HG02981 (cell line): ENCODE results near the gene SPIB.
A peak's percentile ranks its signal among the peaks of the same experiment; 100 is the strongest.
"Not testable (repeated sequence)": the region's sequence is repeated elsewhere in the genome, so short reads cannot be mapped to it uniquely, and the experiment has no call there.

ENCODE experiments used
- ATAC-seq: cut with Tn5 transposase; IDR thresholded peaks from one replicate; pipeline ENCODE4 v1.9.1; 2021; ENCODE audit warnings: mild to moderate bottlenecking, moderate library complexity; ENCODE audit not compliant: unreplicated experiment

The SPIB gene

DNA sequence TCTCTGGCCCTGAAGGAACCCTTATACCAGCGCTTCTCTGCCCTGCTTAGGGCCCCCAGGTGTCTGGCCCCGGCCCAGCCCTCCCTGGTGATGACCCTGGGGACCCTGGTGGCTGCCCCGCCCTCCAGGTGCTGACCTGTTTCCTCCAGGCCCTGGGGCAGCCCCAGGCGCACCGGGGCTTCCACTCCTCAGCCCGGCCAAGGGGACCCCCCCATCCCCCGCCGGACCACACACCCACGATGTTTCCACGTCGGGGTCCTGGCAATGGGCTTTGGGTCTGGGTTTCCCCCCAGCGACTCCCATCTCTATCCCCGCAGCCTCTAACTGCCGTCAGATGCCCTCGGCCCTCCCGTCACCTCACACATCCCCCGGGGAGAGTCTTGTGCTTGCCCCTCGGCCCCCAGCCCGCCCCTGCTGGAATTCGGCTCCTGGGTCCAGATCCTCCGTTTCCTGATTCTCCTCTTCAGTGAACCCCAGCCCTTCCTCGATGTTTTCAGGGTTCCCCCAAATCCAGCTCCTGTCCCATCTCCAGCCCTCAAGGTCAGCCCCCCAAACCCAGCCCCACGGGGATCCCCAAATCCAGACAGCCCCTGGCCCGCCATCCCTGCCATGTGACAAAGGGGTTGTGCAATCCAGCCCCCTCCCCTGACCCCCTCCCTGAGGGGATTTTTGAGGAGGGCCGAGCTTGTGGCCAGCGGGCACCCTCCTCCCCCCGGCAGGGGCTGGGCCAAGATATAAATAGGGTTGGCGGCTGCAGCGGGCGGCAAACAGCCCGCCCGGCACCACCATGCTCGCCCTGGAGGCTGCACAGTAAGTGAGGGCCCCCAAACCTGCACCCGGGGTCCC, at the start of gene SPIB:
Gene SPIB (plus strand): TSS at position 763 of the 846 bp plus-strand sequence. CDS start 25 bp downstream, at position 788.
- no peak for ATAC-seq

DNA sequence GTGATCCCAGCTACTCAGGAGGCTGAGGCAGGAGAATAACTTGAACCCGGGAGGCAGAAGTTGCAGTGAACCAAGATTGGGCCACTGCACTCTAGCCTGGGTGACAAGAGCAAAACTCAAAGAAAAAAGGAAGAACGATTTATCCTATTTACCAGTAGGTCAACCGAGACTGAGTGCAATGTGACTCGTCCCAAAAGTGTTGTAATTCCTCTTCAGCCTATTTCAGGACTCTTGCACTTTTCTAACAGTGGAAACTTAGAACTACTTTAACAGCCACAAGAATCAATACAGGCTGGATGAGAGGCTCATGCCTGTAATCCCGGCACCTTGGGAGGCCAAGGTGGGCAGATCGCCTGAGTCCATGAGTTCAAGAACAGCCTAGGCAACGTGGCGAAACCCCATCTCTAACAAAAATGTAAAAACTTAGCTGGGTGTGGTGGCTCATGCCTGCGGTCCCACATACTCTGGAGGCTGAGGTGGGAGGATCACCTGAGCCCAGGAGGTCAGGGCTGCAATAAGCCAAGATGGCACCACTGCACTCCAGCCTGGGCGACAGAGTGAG, 46.7 kb upstream of the SPIB start:
- ATAC-seq = no peak

- peak; percentile 75 for ATAC-seq
Observed at GRCh38 chr19:50376166-50377050, 42.3 kb upstream of the SPIB start, which contains the start of gene NR1H2. TSS of gene NR1H2 (plus strand) at chr19:50376457. CDS start at chr19:50377606, 1,149 bp downstream.

GRCh38 chr19:50377051-50377461, 41.7 kb upstream of the SPIB start:
- peak; percentile 22 for ATAC-seq

- ATAC-seq = no peak
Observed at GRCh38 chr19:50377517-50377916, 41.2 kb upstream of the SPIB start.

DNA sequence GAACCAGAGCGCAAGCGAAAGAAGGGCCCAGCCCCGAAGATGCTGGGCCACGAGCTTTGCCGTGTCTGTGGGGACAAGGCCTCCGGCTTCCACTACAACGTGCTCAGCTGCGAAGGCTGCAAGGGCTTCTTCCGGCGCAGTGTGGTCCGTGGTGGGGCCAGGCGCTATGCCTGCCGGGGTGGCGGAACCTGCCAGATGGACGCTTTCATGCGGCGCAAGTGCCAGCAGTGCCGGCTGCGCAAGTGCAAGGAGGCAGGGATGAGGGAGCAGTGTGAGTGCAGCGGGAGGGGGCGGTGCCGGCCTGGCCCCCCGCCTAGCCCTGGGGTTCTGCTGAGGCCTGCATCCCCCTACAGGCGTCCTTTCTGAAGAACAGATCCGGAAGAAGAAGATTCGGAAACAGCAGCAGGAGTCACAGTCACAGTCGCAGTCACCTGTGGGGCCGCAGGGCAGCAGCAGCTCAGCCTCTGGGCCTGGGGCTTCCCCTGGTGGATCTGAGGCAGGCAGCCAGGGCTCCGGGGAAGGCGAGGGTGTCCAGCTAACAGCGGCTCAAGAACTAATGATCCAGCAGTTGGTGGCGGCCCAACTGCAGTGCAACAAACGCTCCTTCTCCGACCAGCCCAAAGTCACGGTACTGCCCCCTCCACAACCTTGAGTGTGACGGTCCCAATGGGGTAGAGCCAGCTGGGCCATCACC, 40.4 kb upstream of the SPIB start:
- ATAC-seq = no peak

DNA sequence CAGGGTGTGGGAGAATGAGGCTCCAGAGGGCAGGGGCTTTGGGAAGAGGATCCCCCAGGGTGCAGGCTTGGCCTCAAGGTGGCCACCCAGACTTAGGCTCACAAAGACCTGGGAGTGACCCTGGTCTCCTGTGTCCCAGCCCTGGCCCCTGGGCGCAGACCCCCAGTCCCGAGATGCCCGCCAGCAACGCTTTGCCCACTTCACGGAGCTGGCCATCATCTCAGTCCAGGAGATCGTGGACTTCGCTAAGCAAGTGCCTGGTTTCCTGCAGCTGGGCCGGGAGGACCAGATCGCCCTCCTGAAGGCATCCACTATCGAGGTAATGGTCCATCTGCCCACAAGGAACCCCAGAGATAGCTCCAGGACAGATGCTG, 39.9 kb upstream of the SPIB start:
- no peak for ATAC-seq

DNA sequence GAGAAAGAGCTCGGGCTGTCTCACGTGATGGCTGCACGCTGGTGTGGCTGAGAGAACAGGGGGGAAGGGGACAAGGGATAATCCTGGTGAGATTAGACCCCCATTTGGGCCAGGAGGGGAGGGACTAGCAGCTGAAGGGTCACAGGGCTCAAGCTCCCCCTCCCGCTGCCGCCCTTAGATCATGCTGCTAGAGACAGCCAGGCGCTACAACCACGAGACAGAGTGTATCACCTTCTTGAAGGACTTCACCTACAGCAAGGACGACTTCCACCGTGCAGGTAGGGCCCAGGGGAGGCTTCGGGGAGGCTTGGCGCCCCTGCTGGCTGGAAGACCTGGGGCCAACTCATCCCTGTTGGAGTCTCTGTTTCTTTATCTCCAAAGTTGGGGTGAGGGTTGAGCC, 39.1 kb upstream of the SPIB start:
- no peak for ATAC-seq

- no peak for ATAC-seq
Observed at GRCh38 chr19:50380137-50380536, 38.6 kb upstream of the SPIB start.

DNA sequence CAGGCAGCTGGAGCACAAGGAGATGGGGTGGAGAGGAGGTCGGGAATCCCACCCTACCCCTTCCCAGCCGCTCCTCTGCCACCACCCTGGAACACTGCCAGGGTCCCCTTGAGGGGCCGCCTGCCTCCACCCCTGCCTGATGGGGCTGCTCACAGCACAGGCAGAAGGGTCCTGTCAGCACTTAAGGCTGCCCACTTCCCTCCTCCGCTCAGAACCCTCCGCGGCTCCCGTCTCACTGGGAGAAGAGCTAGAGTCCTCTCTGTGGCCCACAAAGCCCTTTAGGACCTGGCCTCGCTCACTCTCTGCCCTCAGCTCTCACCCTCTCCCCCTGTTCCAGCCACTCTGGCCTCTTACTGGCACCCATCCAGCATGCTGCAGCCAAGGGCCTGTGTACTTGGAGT, 38.0 kb upstream of the SPIB start:
- no peak for ATAC-seq

GRCh38 chr19:50381881-50382729, 36.6 kb upstream of the SPIB start:
- ATAC-seq = no peak

DNA sequence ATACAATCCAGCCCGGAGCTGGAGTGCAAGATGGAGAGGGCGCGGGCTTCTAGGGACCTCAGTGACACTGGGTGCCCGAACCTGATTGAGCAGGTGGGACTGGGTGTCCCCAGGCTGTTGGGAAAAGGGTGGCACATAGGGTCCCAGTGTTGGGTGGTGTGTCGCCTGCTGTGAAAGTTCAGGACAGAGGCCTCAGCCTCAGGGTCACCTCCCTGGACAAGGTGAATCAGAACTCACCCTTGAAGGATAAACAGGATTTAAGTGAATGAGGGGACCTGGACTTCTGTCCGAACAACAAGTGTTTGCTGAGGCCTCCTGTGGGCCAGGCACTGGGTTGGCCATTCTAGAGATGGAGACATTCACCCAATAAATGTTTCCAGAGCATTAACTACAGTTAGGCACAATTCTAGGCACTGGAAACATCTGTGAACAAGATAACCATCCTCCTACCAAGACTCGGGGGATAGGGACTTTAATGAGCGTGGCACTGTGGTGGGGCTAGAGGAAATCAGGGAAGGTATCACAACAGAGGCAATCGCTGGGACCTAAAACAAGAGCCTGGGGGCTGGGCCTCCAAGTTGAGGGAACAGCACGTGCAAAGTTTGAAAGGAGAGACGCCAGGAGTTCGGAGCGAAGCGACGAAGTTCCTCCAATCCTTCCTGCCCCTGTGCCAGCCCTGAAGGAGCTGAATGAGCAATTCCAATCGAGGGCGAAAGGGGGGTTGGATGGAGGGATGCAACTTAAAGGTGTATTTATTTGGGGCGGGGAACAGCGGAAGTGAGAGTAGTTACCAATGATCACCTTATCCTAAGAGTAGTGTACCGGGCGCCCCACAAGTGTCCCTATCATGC, 35.5 kb upstream of the SPIB start:
- ATAC-seq = no peak

DNA sequence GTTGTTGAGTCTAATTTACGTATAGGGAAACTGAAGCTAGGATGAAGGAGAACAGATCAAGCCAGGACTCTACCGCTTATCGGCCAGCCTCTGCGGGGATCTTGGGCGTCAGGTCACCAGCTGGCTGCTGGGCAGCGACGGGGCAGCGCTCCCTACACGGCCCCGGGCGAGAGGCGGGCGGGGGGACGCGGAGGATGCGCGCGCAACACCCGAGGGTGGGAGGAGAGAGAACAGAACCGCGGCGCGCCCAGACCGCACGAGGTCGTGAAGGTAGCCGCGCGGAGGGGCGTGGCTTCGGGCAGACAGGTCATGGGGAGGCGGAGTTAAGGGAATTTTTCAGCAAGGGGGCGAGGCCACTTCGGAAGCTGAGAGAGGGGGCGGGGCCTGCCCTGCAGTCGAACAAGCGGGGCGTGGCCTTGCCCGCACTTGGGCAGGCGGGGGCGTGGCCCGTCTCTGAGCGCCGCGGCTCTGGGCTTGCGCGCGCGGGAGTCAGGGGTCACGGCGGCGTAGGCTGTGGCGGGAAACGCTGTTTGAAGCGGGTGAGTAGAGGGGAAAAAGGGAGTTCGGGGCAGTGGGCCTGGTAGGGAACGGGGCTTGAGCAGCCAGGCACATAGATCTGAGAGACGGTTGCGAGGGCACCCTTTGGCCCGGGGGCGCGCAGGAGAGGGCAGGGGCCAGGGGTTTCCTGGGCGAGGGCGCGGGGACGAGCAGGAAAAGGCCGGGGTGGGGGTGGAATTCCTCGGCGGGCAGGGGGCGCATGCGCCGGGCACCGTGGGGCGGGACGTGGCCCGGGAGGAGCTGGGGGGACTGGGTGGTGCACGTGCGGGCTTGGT, 34.7 kb upstream of the SPIB start, which contains the start of gene POLD1:
Gene POLD1 (plus strand): TSS at position 496 of the 833 bp plus-strand sequence. CDS start 14,505 bp downstream, outside the sequence.
- ATAC-seq = peak; percentile 82

DNA sequence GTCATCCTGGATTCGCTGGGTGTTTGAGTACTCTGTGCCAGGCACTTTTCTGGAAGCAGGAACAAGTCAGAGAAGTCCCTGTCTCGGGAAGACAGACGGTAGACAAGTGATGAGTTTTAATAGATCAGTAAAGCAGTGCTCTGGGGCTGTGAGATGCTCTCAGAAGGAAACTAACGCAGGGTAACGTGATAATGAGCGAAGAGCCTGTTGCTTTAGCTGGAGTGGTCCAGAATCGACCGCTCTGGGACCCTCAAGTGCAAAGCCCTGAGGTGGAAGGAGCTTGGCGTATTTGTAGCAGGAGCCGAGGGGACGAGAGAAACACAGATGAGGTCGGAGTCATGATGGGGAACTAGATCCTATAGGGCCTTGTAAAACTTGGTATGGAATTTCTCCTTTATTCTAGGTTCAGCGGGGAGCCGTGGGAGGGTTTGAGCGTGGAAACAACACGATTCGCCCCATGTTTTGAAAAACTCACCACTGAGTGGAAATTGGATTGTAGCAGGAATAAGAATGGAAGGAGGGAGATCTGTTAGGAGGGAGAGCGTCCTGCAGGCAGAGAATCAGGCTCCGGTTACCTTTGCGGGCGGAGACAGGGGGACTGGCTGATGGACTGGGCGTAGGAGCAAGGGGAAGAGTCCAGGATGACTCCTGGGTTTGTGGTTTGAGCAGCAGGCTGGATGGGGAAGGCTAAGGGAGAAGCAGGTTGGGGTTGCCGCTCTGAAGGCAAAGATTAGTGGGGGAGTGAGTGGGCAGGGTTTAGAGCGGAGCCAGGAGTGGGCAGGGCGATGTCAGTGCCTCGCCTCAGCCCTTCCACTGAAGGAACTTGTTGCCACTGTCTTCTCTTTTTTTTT, 33.8 kb upstream of the SPIB start:
- no peak for ATAC-seq

- ATAC-seq = no peak
Observed at GRCh38 chr19:50387176-50387867, 31.4 kb upstream of the SPIB start.

DNA sequence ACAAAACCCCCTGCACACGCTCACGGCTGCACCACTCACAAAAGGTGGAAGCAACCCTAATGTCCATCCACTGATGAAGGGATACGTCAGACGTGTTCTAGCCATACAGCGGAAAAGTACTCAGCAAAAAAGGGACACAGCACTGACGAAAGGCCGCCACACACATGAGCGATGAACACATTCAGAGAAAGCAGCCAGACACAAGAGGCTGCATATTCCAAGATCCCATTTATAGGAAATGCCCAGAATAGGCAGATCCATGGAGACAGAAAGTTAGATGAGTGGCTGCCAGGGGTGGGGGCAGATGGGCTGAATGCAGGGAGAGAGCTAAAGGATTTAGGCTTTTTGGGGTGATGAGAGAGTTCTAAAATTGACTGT, 30.9 kb upstream of the SPIB start:
- ATAC-seq = no peak

- ATAC-seq = not testable (repeated sequence)
Observed at GRCh38 chr19:50390295-50390694, 28.4 kb upstream of the SPIB start.
